GM08714 (cell line): ENCODE measurements around the gene PPFIA2.

Experiments used
- H3K4me3 ChIP-seq: fragments of 200-500 bp; sonication (Bioruptor generic); 2 replicates; pipeline ENCODE4 v1.5.1; 2014; ENCODE audit warnings: mild to moderate bottlenecking, low read length, inconsistent platforms
- ZNF274 ChIP-seq: IDR thresholded peaks from 2 replicates; pipeline ENCODE4 v1.6.1; 2012; ENCODE audit warnings: mild to moderate bottlenecking, low read depth, low read length

The PPFIA2 gene

DNA sequence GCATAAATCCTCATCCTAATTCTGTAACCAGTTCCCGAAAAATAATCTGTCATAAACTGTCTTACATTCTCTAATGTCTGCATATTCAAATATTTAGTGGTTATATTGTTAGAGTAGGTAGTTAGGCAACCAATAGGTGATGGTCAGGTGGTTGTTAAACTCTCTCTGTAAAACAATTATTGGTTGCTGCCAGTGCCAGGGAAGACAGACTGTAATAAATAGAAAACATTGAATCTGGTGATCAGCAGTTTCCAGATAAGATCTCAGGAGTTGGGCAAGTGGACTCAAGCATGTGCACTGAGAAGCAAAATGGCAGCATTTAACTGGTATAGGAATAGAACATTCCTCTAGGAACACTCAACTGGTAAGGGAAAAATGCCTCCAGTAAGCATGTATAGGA lies 355.8 kb downstream of the PPFIA2 start:
- no peak overlapping the region for H3K4me3 ChIP-seq
- TF ChIP-seq ZNF274 = no peak

DNA sequence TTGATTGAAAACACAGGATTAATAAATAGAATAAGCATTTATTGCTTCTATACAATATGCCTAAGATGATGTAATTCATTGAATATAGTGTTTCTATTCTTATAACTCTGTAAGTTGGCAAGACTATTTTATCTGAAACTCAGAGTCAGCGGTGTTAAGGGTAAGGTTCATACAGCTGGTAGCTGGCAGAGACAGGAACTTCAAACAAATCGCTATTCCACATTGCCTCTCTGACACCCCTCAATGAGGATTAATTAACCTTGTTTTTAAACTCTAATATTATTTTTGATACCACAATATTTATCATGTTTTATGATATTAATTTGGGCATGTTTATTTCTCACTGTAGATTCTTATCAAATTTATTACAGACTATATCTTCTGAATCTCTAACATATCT lies 357.9 kb downstream of the PPFIA2 start:
- no peak overlapping the region for H3K4me3 ChIP-seq
- TF ChIP-seq ZNF274 = no peak

DNA sequence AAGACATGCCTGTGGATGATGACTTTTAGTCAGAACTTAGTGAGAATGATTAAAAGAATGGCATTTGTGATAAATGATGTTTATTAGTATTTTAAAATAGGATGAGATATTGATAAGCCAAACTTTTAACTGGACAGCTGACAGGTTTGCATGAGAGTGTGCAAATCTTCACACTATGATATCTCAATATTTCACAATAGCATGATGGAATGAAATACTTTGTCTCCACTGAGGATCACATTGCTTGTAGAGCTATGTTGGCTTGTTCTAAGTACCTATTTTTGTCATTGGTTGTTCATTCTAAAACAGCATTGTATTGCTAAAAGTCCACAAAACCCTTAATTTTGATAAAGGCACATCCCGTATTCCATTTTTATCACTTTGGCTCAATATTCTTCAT lies 359.1 kb downstream of the PPFIA2 start:
- TF ChIP-seq ZNF274 = no peak
- H3K4me3 ChIP-seq = no peak overlapping the region

DNA sequence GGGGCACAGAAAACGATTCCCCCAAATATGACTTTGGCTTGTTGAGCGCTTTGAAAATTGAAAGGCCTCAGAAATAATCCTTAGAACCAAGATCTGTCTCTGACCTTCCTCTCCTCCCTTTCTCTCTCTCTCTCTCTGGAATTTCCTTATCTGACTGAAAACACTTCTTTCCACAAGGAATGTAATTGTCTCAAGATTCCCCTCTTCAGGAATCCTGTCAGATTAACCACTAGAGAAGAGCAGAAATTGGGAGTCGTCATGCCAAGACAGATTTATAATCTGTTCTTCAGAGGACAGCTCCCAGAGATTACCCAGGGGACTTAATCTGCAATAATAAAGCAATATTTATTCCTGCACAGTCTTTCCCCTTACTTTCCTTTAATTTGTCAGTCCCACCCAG lies 363.7 kb downstream of the PPFIA2 start:
- no peak for TF ChIP-seq ZNF274
- no peak overlapping the region for H3K4me3 ChIP-seq

DNA sequence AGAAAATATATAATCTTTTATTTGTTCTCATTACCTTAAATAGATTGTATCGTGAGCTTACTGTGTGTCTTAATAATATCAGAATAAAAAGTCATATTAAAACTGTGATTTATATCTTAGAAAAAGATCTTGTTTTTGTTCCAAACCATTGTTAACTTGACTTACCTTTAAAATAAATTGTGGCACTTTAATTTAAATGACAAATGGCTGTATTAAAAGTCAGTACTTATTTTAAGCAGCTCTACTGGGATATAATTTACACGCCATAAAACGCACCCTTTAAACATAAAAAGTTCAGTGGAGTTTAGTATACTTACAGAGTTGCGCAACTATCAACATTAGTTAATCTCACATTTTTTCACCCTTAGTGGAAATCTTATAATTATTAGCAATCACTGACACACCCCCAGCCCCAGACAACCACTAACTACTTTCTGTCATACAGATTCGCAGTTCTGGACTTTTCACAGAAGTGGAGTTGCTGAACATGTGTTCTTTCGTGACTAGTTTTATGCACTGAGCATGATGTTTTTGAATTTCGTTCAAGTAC lies 369.5 kb downstream of the PPFIA2 start:
- H3K4me3 ChIP-seq = no peak overlapping the region
- no peak for TF ChIP-seq ZNF274

DNA sequence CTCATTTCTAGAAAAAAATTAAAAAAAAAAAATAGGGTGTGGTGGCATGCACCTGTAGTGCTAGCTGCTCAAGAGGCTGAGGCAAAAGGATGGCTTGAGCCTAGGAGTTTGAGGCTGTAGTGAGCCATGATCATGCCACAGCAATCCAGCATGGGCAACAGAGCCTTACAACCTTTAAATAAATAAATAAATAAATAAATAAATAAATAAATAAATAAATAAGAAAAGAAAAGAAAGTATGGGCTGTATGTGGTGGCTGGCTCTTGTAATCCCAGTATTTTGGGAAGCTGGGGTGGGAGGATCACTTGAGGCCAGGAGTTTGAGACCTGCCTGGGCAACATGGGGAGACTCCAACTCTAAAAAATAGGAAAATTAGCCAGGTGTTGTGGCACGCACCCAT lies 373.0 kb downstream of the PPFIA2 start:
- TF ChIP-seq ZNF274 = no peak
- H3K4me3 ChIP-seq = no peak overlapping the region

DNA sequence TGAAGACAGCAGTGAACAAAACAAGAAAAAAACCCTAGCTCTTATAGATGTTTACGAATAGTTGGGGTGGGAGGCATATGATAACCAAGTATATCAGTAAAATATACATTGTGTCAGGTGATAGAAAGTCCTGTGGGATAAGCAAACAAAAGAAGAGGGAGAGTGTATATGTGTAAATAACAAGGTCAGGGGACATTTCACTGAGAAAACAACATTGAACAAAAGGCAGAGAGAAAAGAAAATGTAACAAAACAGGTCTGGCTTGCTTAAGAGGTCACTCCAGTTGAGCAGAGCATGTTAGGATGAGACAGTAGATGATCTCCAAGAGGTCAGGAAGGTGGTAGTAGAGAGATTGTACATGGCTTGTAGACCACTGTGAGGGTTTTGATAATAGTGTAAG lies 377.2 kb downstream of the PPFIA2 start:
- H3K4me3 ChIP-seq = no peak overlapping the region
- no peak for TF ChIP-seq ZNF274

DNA sequence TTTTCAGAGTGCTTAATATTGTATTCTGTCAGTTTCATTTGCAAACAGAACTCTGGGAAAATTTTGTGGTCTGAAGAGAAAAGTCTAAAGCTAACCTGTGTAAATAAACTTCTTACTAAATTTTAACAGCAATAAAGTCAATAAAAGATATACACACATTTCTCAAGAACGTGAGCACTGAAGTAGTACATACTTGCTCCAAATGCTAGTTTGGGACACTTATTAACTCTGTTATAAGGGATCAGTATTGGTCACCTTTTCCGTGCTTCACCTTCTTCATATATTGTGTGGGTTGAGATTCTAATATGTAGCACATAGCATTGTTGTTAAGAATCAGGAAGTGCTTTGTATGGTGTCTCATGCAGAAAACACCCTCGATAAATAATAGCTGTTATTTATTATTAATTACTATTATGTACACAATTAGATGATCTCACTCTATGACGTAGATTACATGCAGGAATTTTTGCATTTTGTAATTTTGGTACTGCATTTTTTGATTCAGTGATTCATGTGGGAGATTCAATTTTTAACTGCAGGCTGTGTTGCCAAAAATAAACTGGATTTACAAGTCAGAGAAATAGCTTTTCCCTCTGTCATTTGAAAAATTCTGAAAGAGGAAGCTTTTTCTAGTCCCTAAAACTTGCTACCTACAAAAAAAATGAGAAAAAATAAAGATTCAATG lies 380.4 kb downstream of the PPFIA2 start:
- no peak overlapping the region for H3K4me3 ChIP-seq
- TF ChIP-seq ZNF274 = no peak

DNA sequence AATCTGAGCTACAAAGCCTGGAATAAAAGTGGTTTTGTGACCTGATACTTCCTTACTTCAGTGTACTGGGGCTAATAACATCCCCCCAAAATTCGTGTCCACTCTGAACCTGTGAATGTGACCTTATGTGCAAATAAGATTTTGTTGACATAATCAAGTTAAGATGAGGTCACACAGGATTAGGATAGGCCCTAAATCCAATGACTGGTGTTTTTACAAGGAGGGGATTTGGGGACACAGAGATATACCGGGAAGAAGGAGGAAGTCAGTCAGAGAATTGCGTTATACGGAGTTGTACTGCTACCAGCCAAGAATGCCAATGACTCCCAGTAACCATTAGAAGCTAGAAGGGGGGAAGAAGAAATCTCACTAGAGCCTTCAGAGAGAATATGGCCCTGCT lies 381.4 kb downstream of the PPFIA2 start:
- no peak overlapping the region for H3K4me3 ChIP-seq
- TF ChIP-seq ZNF274 = no peak

DNA sequence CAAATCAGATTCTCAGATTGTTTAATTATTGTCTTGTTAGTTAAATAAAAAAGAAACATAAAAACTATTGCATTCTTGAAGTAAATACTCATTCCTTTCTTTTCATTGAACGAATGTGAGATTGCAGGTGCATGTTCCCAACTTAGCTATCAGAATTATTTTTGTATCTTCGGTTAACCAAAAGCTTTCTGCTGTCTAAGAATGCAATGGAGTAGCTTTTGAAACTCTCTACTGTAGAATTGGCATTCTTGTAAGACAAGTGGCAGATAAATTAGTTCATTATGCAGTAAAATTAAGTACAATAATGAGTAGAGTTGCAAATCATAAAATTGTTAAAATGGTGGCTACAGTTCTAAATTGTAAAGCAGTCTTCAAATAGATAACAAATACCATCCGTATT lies 383.2 kb downstream of the PPFIA2 start:
- H3K4me3 ChIP-seq = no peak overlapping the region
- no peak for TF ChIP-seq ZNF274

DNA sequence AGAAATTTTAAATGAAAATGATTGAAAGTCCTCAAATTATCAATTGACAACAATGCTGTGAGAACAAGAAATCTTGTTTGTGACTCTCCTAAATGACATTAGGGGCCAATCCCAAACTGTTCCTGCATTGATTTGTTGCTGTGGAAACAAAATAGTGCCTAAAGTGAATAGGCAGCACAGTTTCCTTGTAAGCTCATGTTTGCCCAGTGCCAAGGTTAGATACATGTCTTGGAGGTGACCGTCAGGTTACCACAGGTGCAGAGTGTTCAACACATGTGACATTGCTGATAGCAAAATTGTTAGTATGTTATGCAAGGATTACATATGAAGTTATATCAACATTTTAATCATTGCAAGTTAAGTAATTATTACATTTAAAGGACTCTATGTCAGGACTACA lies 388.7 kb downstream of the PPFIA2 start:
- no peak for TF ChIP-seq ZNF274
- H3K4me3 ChIP-seq = no peak overlapping the region

DNA sequence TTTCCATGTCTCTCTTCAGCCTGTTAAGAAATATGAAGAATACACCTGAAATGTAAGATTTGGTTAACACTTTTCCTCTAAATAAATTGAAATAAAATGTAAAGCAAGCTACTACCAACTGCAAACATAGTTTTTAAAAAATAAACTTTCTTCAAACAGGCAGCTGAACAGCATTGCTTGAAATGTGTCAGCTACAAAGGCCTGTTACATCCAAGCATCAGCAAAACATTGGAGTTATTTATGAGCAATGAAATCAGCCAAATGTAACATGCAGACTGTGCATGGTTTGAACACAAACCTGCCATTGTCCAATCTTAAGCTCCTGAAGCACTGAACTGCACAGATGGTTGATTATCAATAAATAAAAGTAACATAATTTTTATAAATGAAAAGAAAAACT lies 390.0 kb downstream of the PPFIA2 start:
- no peak overlapping the region for H3K4me3 ChIP-seq
- TF ChIP-seq ZNF274 = no peak

DNA sequence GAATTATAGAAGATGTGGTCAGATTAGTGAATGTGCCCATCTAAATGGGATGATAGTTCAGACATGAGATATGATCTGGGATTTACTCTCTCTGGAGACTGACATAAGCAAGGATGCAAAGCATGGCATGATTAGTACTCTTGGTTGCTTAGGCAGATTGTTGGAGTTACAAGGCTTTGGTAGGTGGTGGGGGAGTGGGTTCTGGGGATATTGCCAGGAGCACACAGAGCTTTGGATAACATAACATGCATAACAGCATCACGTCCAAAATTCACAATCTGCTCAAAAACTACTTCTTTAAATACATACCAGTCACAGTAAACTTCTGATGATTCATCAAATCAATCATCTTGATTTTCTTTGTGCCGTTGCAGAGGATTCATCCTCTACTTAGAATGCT lies 393.9 kb downstream of the PPFIA2 start:
- H3K4me3 ChIP-seq = no peak overlapping the region
- TF ChIP-seq ZNF274 = no peak

DNA sequence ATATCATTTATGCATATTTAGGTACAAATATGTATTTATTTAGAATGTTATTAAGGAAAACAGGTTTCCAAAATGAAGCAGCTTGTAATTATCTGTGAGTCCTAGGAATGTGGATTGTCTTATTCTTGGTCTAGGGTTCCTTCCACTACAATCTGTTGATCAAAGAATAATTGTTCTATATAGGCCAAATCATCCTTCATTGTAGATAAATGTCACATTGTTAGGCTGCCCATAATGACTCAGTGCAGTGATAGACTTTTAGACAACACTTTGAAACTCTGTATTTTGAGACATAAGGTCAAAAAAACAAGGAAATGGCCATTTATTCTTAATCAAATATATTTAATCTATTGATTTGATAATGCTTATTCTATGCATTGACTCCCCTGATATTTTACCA lies 398.2 kb downstream of the PPFIA2 start:
- H3K4me3 ChIP-seq = no peak overlapping the region
- no peak for TF ChIP-seq ZNF274

DNA sequence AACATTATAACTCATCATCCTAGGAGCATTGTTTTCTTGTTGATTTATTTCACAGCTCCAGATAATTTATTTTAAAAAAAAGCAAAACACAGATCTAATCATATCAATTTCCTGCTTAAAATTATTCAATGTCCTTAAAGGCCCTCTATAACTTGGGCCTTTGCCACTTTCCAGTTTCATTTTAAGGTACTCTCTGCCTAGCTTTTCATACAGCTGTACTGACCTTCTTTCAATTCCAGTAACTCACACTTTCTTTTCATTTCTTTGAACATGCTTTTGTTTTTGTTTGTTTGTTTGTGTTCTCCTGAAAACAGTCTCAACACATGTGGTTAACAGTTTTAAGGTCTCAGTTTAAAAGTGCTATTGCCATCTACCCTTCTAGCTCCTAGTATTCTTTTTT lies 399.4 kb downstream of the PPFIA2 start:
- H3K4me3 ChIP-seq = no peak overlapping the region
- no peak for TF ChIP-seq ZNF274
